HEK293 (cell line): ENCODE data around the gene VPS26C.

ENCODE experiments used
- CTCF ChIA-PET: fragments of 350-600 bp; formaldehyde crosslinking; extraction: SDS; loops from one replicate; lab custom pipeline; 2021; ENCODE audit warnings: antibody characterized with exemption; lab: Yijun Ruan, JAX
- POLR2A ChIA-PET: fragments of 300-600 bp; formaldehyde crosslinking; extraction: SDS; loops from one replicate; lab custom pipeline; 2020; ENCODE audit warnings: antibody characterized with exemption, inconsistent platforms; lab: Yijun Ruan, JAX
- H3K27ac ChIP-seq: fragments of 200-500 bp; sonication (Bioruptor generic); 2 replicates; pipeline ENCODE4 v1.5.1; 2014; ENCODE audit warnings: low read depth, low read length, control low read depth, inconsistent platforms; ENCODE audit errors: extremely low read depth
- H3K36me3 ChIP-seq, 2 experiments: fragments of 200-500 bp in 1 of 2; sonication (Bioruptor generic) in 1 of 2; 1 replicate in 1 of 2; 2 replicates in 1 of 2; pipeline ENCODE4 v1.5.1; 2014 to 2017; ENCODE audit warnings: inconsistent platforms in 2 of 2, low read length in 2 of 2; ENCODE audit not compliant: control insufficient read depth in 2 of 2, insufficient read depth in 1 of 2
- H3K4me1 ChIP-seq: fragments of 200-500 bp; sonication (Bioruptor generic); 2 replicates; pipeline ENCODE4 v1.5.1; 2014; ENCODE audit warnings: mild to moderate bottlenecking, low read length, inconsistent platforms; ENCODE audit not compliant: control insufficient read depth, insufficient read depth
- H3K4me3 ChIP-seq: 2 replicates; pipeline ENCODE4 v1.5.1; 2011; ENCODE audit warnings: low read depth, mild to moderate bottlenecking, control low read depth, low read length, moderate library complexity
- H3K9me3 ChIP-seq: fragments of 200-500 bp; sonication (Bioruptor generic); 2 replicates; pipeline ENCODE4 v1.5.1; 2014; ENCODE audit warnings: low read depth, low read length, inconsistent platforms; ENCODE audit not compliant: control insufficient read depth, insufficient read depth
- BCL11A ChIP-seq: fragments of 450-650 bp; formaldehyde crosslinking; IDR thresholded peaks from 2 replicates; pipeline ENCODE4 v1.5.1; 2016; ENCODE audit warnings: low read depth, missing biosample characterization, missing genetic modification characterization
- EGR2 ChIP-seq: fragments of 450-650 bp; formaldehyde crosslinking; IDR thresholded peaks from 2 replicates; pipeline ENCODE4 v1.5.1; 2016; ENCODE audit warnings: low read depth, missing biosample characterization, missing genetic modification characterization
- HIC1 ChIP-seq: fragments of 450-650 bp; formaldehyde crosslinking; IDR thresholded peaks from 2 replicates; pipeline ENCODE4 v1.5.1; 2016; ENCODE audit warnings: missing biosample characterization, missing genetic modification characterization
- HOXC10 ChIP-seq: sonication (generic); formaldehyde crosslinking; IDR thresholded peaks from 2 replicates; pipeline ENCODE4 v1.8.1; 2023; ENCODE audit warnings: mild to moderate bottlenecking, missing genetic modification reagents
- INSM2 ChIP-seq: fragments of 450-650 bp; formaldehyde crosslinking; IDR thresholded peaks from 2 replicates; pipeline ENCODE4 v1.5.1; 2016; ENCODE audit warnings: missing biosample characterization, missing genetic modification characterization
- REPIN1 ChIP-seq: fragments of 450-650 bp; formaldehyde crosslinking; IDR thresholded peaks from 2 replicates; pipeline ENCODE4 v1.5.1; 2017; ENCODE audit warnings: missing biosample characterization, missing genetic modification characterization, low read depth
- SALL2 ChIP-seq: fragments of 450-650 bp; formaldehyde crosslinking; IDR thresholded peaks from 2 replicates; pipeline ENCODE4 v1.5.0; 2017; ENCODE audit warnings: missing biosample characterization, mild to moderate bottlenecking, missing genetic modification characterization, borderline replicate concordance
- ZBTB20 ChIP-seq: fragments of 450-650 bp; formaldehyde crosslinking; IDR thresholded peaks from 2 replicates; pipeline ENCODE4 v1.5.1; 2016; ENCODE audit warnings: missing biosample characterization, missing genetic modification characterization
- ZEB2 ChIP-seq: fragments of 450-650 bp; formaldehyde crosslinking; IDR thresholded peaks from 2 replicates; pipeline ENCODE4 v1.5.1; 2016; ENCODE audit warnings: missing biosample characterization, missing genetic modification characterization
- ZFP69B ChIP-seq: fragments of 450-650 bp; formaldehyde crosslinking; IDR thresholded peaks from 2 replicates; pipeline ENCODE4 v1.5.1; 2016; ENCODE audit warnings: missing biosample characterization, missing genetic modification characterization
- ZNF112 ChIP-seq: fragments of 450-650 bp; formaldehyde crosslinking; IDR thresholded peaks from 2 replicates; pipeline ENCODE4 v1.5.0; 2017; ENCODE audit warnings: missing biosample characterization, missing genetic modification characterization
- ZNF132 ChIP-seq: fragments of 450-650 bp; formaldehyde crosslinking; IDR thresholded peaks from 2 replicates; pipeline ENCODE4 v1.5.1; 2017; ENCODE audit warnings: missing biosample characterization, missing genetic modification characterization, borderline replicate concordance
- ZNF148 ChIP-seq: fragments of 450-650 bp; formaldehyde crosslinking; IDR thresholded peaks from 2 replicates; pipeline ENCODE4 v1.5.0; 2017; ENCODE audit warnings: missing biosample characterization, missing genetic modification characterization, borderline replicate concordance
- ZNF175 ChIP-seq: fragments of 450-650 bp; formaldehyde crosslinking; IDR thresholded peaks from 2 replicates; pipeline ENCODE4 v1.5.1; 2016; ENCODE audit warnings: missing biosample characterization, missing genetic modification characterization
- ZNF214 ChIP-seq: fragments of 450-650 bp; formaldehyde crosslinking; IDR thresholded peaks from 2 replicates; pipeline ENCODE4 v1.5.1; 2017; ENCODE audit warnings: missing biosample characterization, mild to moderate bottlenecking, missing genetic modification characterization, borderline replicate concordance
- ZNF404 ChIP-seq: fragments of 450-650 bp; formaldehyde crosslinking; IDR thresholded peaks from 2 replicates; pipeline ENCODE4 v1.5.1; 2017; ENCODE audit warnings: missing biosample characterization, missing genetic modification characterization
- ZNF433 ChIP-seq: fragments of 450-650 bp; formaldehyde crosslinking; IDR thresholded peaks from 2 replicates; pipeline ENCODE4 v1.5.1; 2016; ENCODE audit warnings: missing biosample characterization, missing genetic modification characterization, low read depth
- ZNF514 ChIP-seq: fragments of 450-650 bp; formaldehyde crosslinking; IDR thresholded peaks from 2 replicates; pipeline ENCODE4 v1.5.1; 2016; ENCODE audit warnings: missing biosample characterization, missing genetic modification characterization
- ZNF530 ChIP-seq: fragments of 450-650 bp; formaldehyde crosslinking; IDR thresholded peaks from 2 replicates; pipeline ENCODE4 v1.5.1; 2016; ENCODE audit warnings: low read depth, missing biosample characterization, missing genetic modification characterization
- ZNF560 ChIP-seq: fragments of 450-650 bp; formaldehyde crosslinking; IDR thresholded peaks from 2 replicates; pipeline ENCODE4 v1.5.1; 2017; ENCODE audit warnings: missing biosample characterization, missing genetic modification characterization, borderline replicate concordance
- ZNF580 ChIP-seq: fragments of 450-650 bp; formaldehyde crosslinking; IDR thresholded peaks from 2 replicates; pipeline ENCODE4 v1.5.1; 2016; ENCODE audit warnings: missing biosample characterization, missing genetic modification characterization
- ZNF610 ChIP-seq: fragments of 450-650 bp; formaldehyde crosslinking; IDR thresholded peaks from 2 replicates; pipeline ENCODE4 v1.5.1; 2016; ENCODE audit warnings: missing biosample characterization, missing genetic modification characterization, borderline replicate concordance
- ZNF623 ChIP-seq: fragments of 450-650 bp; formaldehyde crosslinking; IDR thresholded peaks from 2 replicates; pipeline ENCODE4 v1.5.1; 2016; ENCODE audit warnings: missing biosample characterization, missing genetic modification characterization
- ZNF624 ChIP-seq: fragments of 450-650 bp; formaldehyde crosslinking; IDR thresholded peaks from 2 replicates; pipeline ENCODE4 v1.5.1; 2017; ENCODE audit warnings: missing biosample characterization, missing genetic modification characterization

Gene VPS26C

GRCh38 chr21:37243961-37244360, 23.2 kb downstream of the VPS26C start:
- ChIA-PET POLR2A (interaction anchor here (1.1 to 1.4 kb wide), 2 partner anchors 23 to 320 kb away, joined by 3 read pairs; no protein-coding TSS in a partner anchor), CTCF (interaction anchor here (0.9 to 1.3 kb wide), 2 partner anchors 12 to 23 kb away, joined by 3 to 6 read pairs; no protein-coding TSS in a partner anchor)
- H3K9me3 ChIP-seq: no peaks in the 10 kb centered on the region
- H3K4me1 ChIP-seq: no peaks in the 10 kb centered on the region
- H3K36me3 ChIP-seq: peaks cover 2 to 5% of the 10 kb centered on the region in 2 experiments; a peak in 2 of 3 replicates
- no peak overlapping the region for H3K27ac ChIP-seq
- TF ChIP-seq ZNF560 (tag by site-specific recombination) (no peak), ZNF433 (tag by site-specific recombination) (no peak), ZEB2 (tag by site-specific recombination) (no peak), BCL11A (tag by site-specific recombination) (no peak), ZNF623 (tag by site-specific recombination) (no peak), HIC1 (tag by site-specific recombination) (no peak), ZNF214 (no peak), ZNF132 (tag by site-specific recombination) (no peak), HOXC10 (CRISPR knock-in tag) (no peak), ZNF580 (tag by site-specific recombination) (no peak), ZBTB20 (tag by site-specific recombination) (no peak), ZFP69B (tag by site-specific recombination) (no peak), ZNF175 (tag by site-specific recombination) (no peak), ZNF404 (no peak), EGR2 (tag by site-specific recombination) (no peak)
- H3K4me3 ChIP-seq: no peak overlapping the region

GRCh38 chr21:37241426-37241825, 25.7 kb downstream of the VPS26C start:
- no peak for TF ChIP-seq SALL2 (tag by site-specific recombination)
- no peak for TF ChIP-seq ZNF624
- TF ChIP-seq ZNF112: no peak
- no peak for TF ChIP-seq ZNF148 (tag by site-specific recombination)
- no peak for TF ChIP-seq ZBTB20 (tag by site-specific recombination)
- no peak for TF ChIP-seq ZNF514 (tag by site-specific recombination)
- TF ChIP-seq ZNF580 (tag by site-specific recombination): no peak
- no peak for TF ChIP-seq INSM2
- no peak for TF ChIP-seq ZNF530 (tag by site-specific recombination)
- TF ChIP-seq REPIN1 (tag by site-specific recombination): no peak
- no peak for TF ChIP-seq ZNF610 (tag by site-specific recombination)
- H3K36me3 ChIP-seq: peaks cover 8 to 14% of the 10 kb centered on the region in 2 experiments

More at GRCh38 chr21:37241426-37241825, 25.7 kb downstream of the VPS26C start:
- CTCF ChIA-PET: no interaction called here
- Histone ChIP-seq H3K9me3 (no peaks in the 10 kb centered on the region), H3K4me1 (no peaks in the 10 kb centered on the region), H3K27ac (no peak overlapping the region), H3K4me3 (no peak overlapping the region)
- POLR2A ChIA-PET: no interaction called here
